GM12878 (cell line): ENCODE measurements around the gene ATP2A1. TPM values are rescaled to one million over a fixed set of nuclear protein-coding genes. Genes with fewer than 3 reads are reported as not detected.

Experiments
- ATAC-seq: fragments of 200-7000 bp; cut with Tn5 transposase; 3 replicates; pipeline ENCODE4 v1.9.1; 2020; ENCODE audit warnings: mild to moderate bottlenecking, moderate library complexity
- BruUV-seq: library from RNA; stranded (reverse); fragments of 400-500 nt; replicated peaks from 2 replicates; lab custom pipeline; 2021; lab: Mats Ljungman, UMichigan
- CTCF ChIA-PET: fragments of 300-600 bp; sonication (Branson Sonifier 250); formaldehyde crosslinking; extraction: SDS; loops from one replicate; lab custom pipeline; 2021; ENCODE audit warnings: inconsistent platforms; lab: Yijun Ruan, JAX
- POLR2A ChIA-PET: fragments of 350-600 bp; formaldehyde crosslinking; extraction: SDS; loops from one replicate; lab custom pipeline; 2021; ENCODE audit warnings: inconsistent platforms; lab: Charles Lee
- RAD21 ChIA-PET: fragments of 300-600 bp; sonication (Branson Sonifier 250); formaldehyde crosslinking; loops from one replicate; lab custom pipeline; 2023; ENCODE audit warnings: antibody characterized with exemption; ENCODE audit not compliant: unreplicated experiment; lab: Charles Lee
- SMC1A ChIA-PET: fragments of 300-600 bp; sonication (Branson Sonifier 250); formaldehyde crosslinking; loops from one replicate; lab custom pipeline; 2023; ENCODE audit not compliant: unreplicated experiment, uncharacterized antibody; lab: Charles Lee
- DNase-seq: peaks from one replicate; pipeline ENCODE4 v3.0.0-alpha.2; 2011; ENCODE audit warnings: low read depth, low spot score
- FAIRE-seq: peaks from 3 replicates; lab custom pipeline; 2011; peaks lifted over from hg19 to GRCh38; lab: Jason Lieb, UNC
- H2AFZ ChIP-seq: 2 replicates; pipeline ENCODE4 v1.6.0; 2011; ENCODE audit warnings: low read depth, low read length, control low read depth; ENCODE audit not compliant: control insufficient read depth
- H3K27ac ChIP-seq: 2 replicates; pipeline ENCODE4 v1.5.1; 2011; ENCODE audit warnings: control low read depth; ENCODE audit not compliant: control insufficient read depth, insufficient read depth
- H3K27me3 ChIP-seq, 2 experiments: replicated peaks in 1 of 2; 2 replicates each; pipeline versions ENCODE4 v1.6.0 to v1.6.1; 2011; ENCODE audit warnings: low read length in 1 of 2; ENCODE audit not compliant: control insufficient read depth in 2 of 2, insufficient read depth in 2 of 2
- H3K36me3 ChIP-seq, 2 experiments: 2 replicates each; pipeline ENCODE4 v1.5.1; 2011; ENCODE audit warnings: low read length in 1 of 2; ENCODE audit not compliant: control insufficient read depth in 2 of 2, insufficient read depth in 2 of 2
- H3K4me1 ChIP-seq: 2 replicates; pipeline ENCODE4 v1.6.1; 2011; ENCODE audit warnings: mild to moderate bottlenecking, low read length, moderate library complexity, mixed read lengths; ENCODE audit not compliant: control insufficient read depth, insufficient read depth
- H3K4me2 ChIP-seq: 2 replicates; pipeline ENCODE4 v1.6.0; 2011; ENCODE audit warnings: control low read depth; ENCODE audit not compliant: control insufficient read depth, insufficient read depth
- H3K4me3 ChIP-seq: fragments of 200-600 bp; sonication (generic); 2 replicates; pipeline ENCODE4 v1.5.1; 2016
- H3K79me2 ChIP-seq: 2 replicates; pipeline ENCODE4 v1.6.0; 2011; ENCODE audit warnings: low read length; ENCODE audit not compliant: control insufficient read depth, insufficient read depth
- H3K9ac ChIP-seq: 2 replicates; pipeline ENCODE4 v1.8.0; 2011; ENCODE audit warnings: low read length, control low read depth, mixed read lengths; ENCODE audit not compliant: control insufficient read depth, insufficient read depth
- H3K9me3 ChIP-seq: replicated peaks from 3 replicates; pipeline ENCODE4 v1.5.1; 2011; ENCODE audit warnings: mild to moderate bottlenecking, low read length; ENCODE audit not compliant: control insufficient read depth, insufficient read depth
- H4K20me1 ChIP-seq: 2 replicates; pipeline ENCODE4 v1.6.0; 2011; ENCODE audit not compliant: control insufficient read depth, insufficient read depth
- CEBPB ChIP-seq, 2 experiments: fragments of 150-350 bp in 1 of 2; IDR thresholded peaks; 2 replicates each; pipeline ENCODE4 v1.6.1; 2012 to 2014; ENCODE audit warnings: low read depth in 2 of 2, low read length in 2 of 2, borderline replicate concordance in 1 of 2, inconsistent platforms in 1 of 2
- FOXM1 ChIP-seq: IDR thresholded peaks from 2 replicates; pipeline ENCODE4 v1.6.1; 2012; ENCODE audit warnings: low read depth, mild to moderate bottlenecking, inconsistent platforms, low read length, moderate library complexity
- JUNB ChIP-seq: IDR thresholded peaks from 2 replicates; pipeline ENCODE4 v1.6.1; 2016; ENCODE audit warnings: antibody characterized with exemption, mild to moderate bottlenecking
- JUND ChIP-seq: IDR thresholded peaks from 2 replicates; pipeline ENCODE4 v1.6.1; 2012; ENCODE audit warnings: low read depth, mild to moderate bottlenecking, low read length, improper control_type of control experiment, moderate library complexity
- RELA ChIP-seq: fragments of 450-650 bp; IDR thresholded peaks from 2 replicates; pipeline ENCODE4 v1.8.0; 2014; ENCODE audit warnings: borderline replicate concordance; ENCODE audit not compliant: partially characterized antibody
- RFX5 ChIP-seq: IDR thresholded peaks from 2 replicates; pipeline ENCODE4 v1.6.1; 2011; ENCODE audit warnings: low read depth, low read length, improper control_type of control experiment
- SUPT20H ChIP-seq: IDR thresholded peaks from 2 replicates; pipeline ENCODE4 v1.6.1; 2011; ENCODE audit warnings: low read depth, mild to moderate bottlenecking, low read length, moderate library complexity, borderline replicate concordance; ENCODE audit not compliant: control insufficient read depth
- TAF1 ChIP-seq: IDR thresholded peaks from 2 replicates; pipeline ENCODE4 v1.6.1; 2011; ENCODE audit warnings: mild to moderate bottlenecking, low read depth, low read length, borderline replicate concordance
- WGBS: methylation state at CpG from one replicate; pipeline ENCODE4 v1.1.6; 2016; ENCODE audit warnings: low lambda C conversion rate; ENCODE audit not compliant: insufficient replicate concordance, insufficient coverage; ENCODE audit errors: missing lambda C conversion rate; 5-methylcytosine and 5-hydroxymethylcytosine counted together
- in situ Hi-C: fragments of 300-500 bp; cut with MboI; formaldehyde crosslinking; loops from 9 replicates; pipeline ENCODE4 v1.14.3; 2018; ENCODE audit warnings: mixed read lengths
- intact Hi-C: fragments of 100-400 bp; cut with micrococcal nuclease; formaldehyde crosslinking; loops from one replicate; pipeline ENCODE4 v1.14.2; 2022; ENCODE audit not compliant: unreplicated experiment
- polyA plus RNA-seq, 11 experiments: library from polyadenylated mRNA; depleted of rRNA in 4 of 11; unstranded in 6 of 11; stranded (reverse) in 5 of 11; fragments of >200 nt; fragmentation: Nextera tagmentation in 4 of 11; fragmentation: Illumina TruSeq in 1 of 11; extraction: Ambion mirVana in 4 of 11; extraction: Trizol in 1 of 11; gene quantifications; 1 replicate in 1 of 11; 2 replicates in 10 of 11; pipeline versions ENCODE4 v1.2.1 to v1.2.3, GENCODE V29; 2011 to 2016; ENCODE audit warnings: inconsistent platforms in 2 of 11, missing spikeins in 2 of 11, low read depth in 1 of 11
- total RNA-seq, 4 experiments: library from RNA; depleted of rRNA in 3 of 4; stranded (reverse); fragments of >200 nt in 3 of 4; fragmentation: Illumina TruSeq in 1 of 4; extraction: Trizol in 1 of 4; gene quantifications; 2 replicates each; pipeline versions ENCODE4 v1.2.1 to v1.2.3, GENCODE V29; 2013 to 2021
- TF ChIP-seq, protein P1 (sequence below): fragments of 450-650 bp; IDR thresholded peaks from 2 replicates; pipeline ENCODE4 v1.6.1; 2018; ENCODE audit warnings: mild to moderate bottlenecking, low read depth, moderate library complexity; ENCODE audit not compliant: partially characterized antibody
- TF ChIP-seq, protein P2 (sequence below): IDR thresholded peaks from 2 replicates; pipeline ENCODE4 v1.6.1; 2011; ENCODE audit warnings: low read depth, low read length, improper control_type of control experiment, borderline replicate concordance
- TF ChIP-seq, protein P3 (sequence below): IDR thresholded peaks from 2 replicates; pipeline ENCODE4 v1.6.1; 2012; ENCODE audit warnings: low read depth, low read length, improper control_type of control experiment
- TF ChIP-seq, protein P4 (sequence below), 3 experiments: IDR thresholded peaks in 2 of 3; conservative IDR thresholded peaks in 1 of 3; 2 replicates each; pipeline ENCODE4 v1.5.1; 2011; ENCODE audit warnings: low read depth in 3 of 3, low read length in 3 of 3, mild to moderate bottlenecking in 3 of 3, control low read depth in 2 of 3, moderate library complexity in 2 of 3, inconsistent platforms in 1 of 3, mixed read lengths in 1 of 3; ENCODE audit not compliant: control insufficient read depth in 2 of 3, insufficient read depth in 1 of 3; ENCODE audit errors: extremely low read depth in 1 of 3

Gene ATP2A1
- total and polyA plus RNA-seq, 10 of the 15 experiments (the other 5 are each of a cell fraction or from before 2014, with no cell fraction given): 0.13 to 1.7 (median 0.88) TPM

DNA sequence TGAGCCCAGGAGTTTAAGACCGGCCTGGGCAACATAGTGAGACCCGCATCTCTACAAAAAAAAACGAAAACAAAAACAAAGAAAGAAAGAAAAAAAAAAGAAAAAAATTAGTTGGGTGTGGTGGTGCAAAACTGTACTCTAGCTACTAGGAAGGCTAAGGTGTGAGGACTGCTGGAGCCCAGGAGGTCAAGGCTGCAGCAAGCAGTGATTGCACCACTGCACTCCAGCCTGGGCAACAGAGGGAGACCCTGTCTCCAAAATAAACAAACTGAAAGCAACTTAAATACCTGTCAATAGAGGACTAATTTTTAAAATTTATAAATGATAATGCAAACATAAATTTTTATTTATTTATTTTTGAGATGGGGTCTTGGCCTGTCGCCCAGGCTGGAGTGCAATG is 17.3 kb downstream of the ATP2A1 start:
- intact Hi-C loops: no loop called here
- TF ChIP-seq, protein P1, sequence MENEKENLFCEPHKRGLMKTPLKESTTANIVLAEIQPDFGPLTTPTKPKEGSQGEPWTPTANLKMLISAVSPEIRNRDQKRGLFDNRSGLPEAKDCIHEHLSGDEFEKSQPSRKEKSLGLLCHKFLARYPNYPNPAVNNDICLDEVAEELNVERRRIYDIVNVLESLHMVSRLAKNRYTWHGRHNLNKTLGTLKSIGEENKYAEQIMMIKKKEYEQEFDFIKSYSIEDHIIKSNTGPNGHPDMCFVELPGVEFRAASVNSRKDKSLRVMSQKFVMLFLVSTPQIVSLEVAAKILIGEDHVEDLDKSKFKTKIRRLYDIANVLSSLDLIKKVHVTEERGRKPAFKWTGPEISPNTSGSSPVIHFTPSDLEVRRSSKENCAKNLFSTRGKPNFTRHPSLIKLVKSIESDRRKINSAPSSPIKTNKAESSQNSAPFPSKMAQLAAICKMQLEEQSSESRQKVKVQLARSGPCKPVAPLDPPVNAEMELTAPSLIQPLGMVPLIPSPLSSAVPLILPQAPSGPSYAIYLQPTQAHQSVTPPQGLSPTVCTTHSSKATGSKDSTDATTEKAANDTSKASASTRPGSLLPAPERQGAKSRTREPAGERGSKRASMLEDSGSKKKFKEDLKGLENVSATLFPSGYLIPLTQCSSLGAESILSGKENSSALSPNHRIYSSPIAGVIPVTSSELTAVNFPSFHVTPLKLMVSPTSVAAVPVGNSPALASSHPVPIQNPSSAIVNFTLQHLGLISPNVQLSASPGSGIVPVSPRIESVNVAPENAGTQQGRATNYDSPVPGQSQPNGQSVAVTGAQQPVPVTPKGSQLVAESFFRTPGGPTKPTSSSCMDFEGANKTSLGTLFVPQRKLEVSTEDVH: no peak
- TF ChIP-seq RFX5 (no peak), JUND (no peak), CEBPB (IDR thresholded peaks at IDR 0.05; ENCODE audit: borderline replicate concordance in 1 of 2, low read depth in 2 of 2, low read length in 2 of 2) (no peak), SUPT20H (no peak), RELA (no peak), FOXM1 (no peak), JUNB (no peak), TAF1 (no peak)
- TF ChIP-seq, protein P2, sequence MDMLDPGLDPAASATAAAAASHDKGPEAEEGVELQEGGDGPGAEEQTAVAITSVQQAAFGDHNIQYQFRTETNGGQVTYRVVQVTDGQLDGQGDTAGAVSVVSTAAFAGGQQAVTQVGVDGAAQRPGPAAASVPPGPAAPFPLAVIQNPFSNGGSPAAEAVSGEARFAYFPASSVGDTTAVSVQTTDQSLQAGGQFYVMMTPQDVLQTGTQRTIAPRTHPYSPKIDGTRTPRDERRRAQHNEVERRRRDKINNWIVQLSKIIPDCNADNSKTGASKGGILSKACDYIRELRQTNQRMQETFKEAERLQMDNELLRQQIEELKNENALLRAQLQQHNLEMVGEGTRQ: no peak
- TF ChIP-seq, protein P3, sequence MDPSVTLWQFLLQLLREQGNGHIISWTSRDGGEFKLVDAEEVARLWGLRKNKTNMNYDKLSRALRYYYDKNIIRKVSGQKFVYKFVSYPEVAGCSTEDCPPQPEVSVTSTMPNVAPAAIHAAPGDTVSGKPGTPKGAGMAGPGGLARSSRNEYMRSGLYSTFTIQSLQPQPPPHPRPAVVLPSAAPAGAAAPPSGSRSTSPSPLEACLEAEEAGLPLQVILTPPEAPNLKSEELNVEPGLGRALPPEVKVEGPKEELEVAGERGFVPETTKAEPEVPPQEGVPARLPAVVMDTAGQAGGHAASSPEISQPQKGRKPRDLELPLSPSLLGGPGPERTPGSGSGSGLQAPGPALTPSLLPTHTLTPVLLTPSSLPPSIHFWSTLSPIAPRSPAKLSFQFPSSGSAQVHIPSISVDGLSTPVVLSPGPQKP: no peak
- TF ChIP-seq, protein P4, sequence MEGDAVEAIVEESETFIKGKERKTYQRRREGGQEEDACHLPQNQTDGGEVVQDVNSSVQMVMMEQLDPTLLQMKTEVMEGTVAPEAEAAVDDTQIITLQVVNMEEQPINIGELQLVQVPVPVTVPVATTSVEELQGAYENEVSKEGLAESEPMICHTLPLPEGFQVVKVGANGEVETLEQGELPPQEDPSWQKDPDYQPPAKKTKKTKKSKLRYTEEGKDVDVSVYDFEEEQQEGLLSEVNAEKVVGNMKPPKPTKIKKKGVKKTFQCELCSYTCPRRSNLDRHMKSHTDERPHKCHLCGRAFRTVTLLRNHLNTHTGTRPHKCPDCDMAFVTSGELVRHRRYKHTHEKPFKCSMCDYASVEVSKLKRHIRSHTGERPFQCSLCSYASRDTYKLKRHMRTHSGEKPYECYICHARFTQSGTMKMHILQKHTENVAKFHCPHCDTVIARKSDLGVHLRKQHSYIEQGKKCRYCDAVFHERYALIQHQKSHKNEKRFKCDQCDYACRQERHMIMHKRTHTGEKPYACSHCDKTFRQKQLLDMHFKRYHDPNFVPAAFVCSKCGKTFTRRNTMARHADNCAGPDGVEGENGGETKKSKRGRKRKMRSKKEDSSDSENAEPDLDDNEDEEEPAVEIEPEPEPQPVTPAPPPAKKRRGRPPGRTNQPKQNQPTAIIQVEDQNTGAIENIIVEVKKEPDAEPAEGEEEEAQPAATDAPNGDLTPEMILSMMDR (IDR thresholded peaks at IDR 0.05 in 2 of 3, conservative IDR thresholded peaks at IDR 0.05 in 1 of 3; ENCODE audit: control insufficient read depth in 2 of 3, extremely low read depth in 1 of 3, insufficient read depth in 1 of 3, low read depth in 3 of 3, low read length in 3 of 3): no peak

More for the DNA sequence above, 17.3 kb downstream of the ATP2A1 start:
- no peaks in the 10 kb centered on the region for H3K9me3 ChIP-seq
- 77% methylated on average over 4 of the region's 4 CpGs for WGBS
- no peaks in the 10 kb centered on the region; the same call in 1 of the 2 replicates for H3K4me1 ChIP-seq
- POLR2A ChIA-PET: no interaction called here
- H3K9ac ChIP-seq: no peak overlapping the region
- SMC1A ChIA-PET: interaction anchor here (0.7 to 1.9 kb wide), 4 partner anchors 11 to 49 kb away, joined by 3 to 10 read pairs (median 4); no protein-coding TSS in a partner anchor
- no peaks in the 10 kb centered on the region for H4K20me1 ChIP-seq
- H3K4me2 ChIP-seq: no peak overlapping the region
- no peaks in the 10 kb centered on the region for H3K79me2 ChIP-seq
- RAD21 ChIA-PET: interaction anchor here (1.1 to 2.3 kb wide), 2 partner anchors 28 to 50 kb away, joined by 5 to 16 read pairs; no protein-coding TSS in a partner anchor
- DNase-seq: no peak
- H3K4me3 ChIP-seq: no peak overlapping the region
- no peak overlapping the region for H2AFZ ChIP-seq
- no TSS peak for BruUV-seq
- CTCF ChIA-PET: interaction anchor here (1.0 kb wide), 1 partner anchor 49 kb away, joined by 3 read pairs; no protein-coding TSS in a partner anchor
- H3K27ac ChIP-seq: no peak overlapping the region
- H3K36me3 ChIP-seq: no peaks in the 10 kb centered on the region
- in situ Hi-C loops: no loop called here
- no peak for FAIRE-seq
- no peak for ATAC-seq
- H3K27me3 ChIP-seq: no peaks in the 10 kb centered on the region
